OCI-LY7 (cell line): ENCODE data around the gene COX8A. TPM values are rescaled to one million over a fixed set of nuclear protein-coding genes. Genes with fewer than 3 reads are reported as not detected.
"Not testable (repeated sequence)": the region's sequence is repeated elsewhere in the genome, so short reads cannot be mapped to it uniquely, and the experiment has no call there.

Experiments used
- BruUV-seq: library from RNA; stranded (reverse); fragments of 400-500 nt; replicated peaks from 2 replicates; lab custom pipeline; 2021; lab: Mats Ljungman, UMichigan
- CTCF ChIA-PET: fragments of 300-600 bp; sonication (Branson Sonifier 250); formaldehyde crosslinking; loops from one replicate; lab custom pipeline; 2022; ENCODE audit warnings: antibody characterized with exemption; ENCODE audit not compliant: unreplicated experiment; lab: Charles Lee
- POLR2A ChIA-PET: fragments of 300-600 bp; sonication (Branson Sonifier 250); formaldehyde crosslinking; loops from one replicate; lab custom pipeline; 2022; ENCODE audit warnings: antibody characterized with exemption; lab: Charles Lee
- DNase-seq: peaks from one replicate; pipeline ENCODE4 v3.0.0-alpha.2; 2015; ENCODE audit warnings: low spot score
- H2AFZ ChIP-seq: fragments of 200-600 bp; sonication (generic), shearing (Covaris generic); 2 replicates; pipeline ENCODE4 v1.6.1; 2014; ENCODE audit warnings: mild to moderate bottlenecking, antibody characterized with exemption, low read length, moderate library complexity
- H3K27ac ChIP-seq: fragments of 200-600 bp; sonication (generic); 2 replicates; pipeline ENCODE4 v1.5.1; 2014; ENCODE audit warnings: mixed run types, low read depth, mild to moderate bottlenecking, moderate library complexity, low read length, inconsistent platforms; ENCODE audit not compliant: poor library complexity, severe bottlenecking
- H3K36me3 ChIP-seq: fragments of 200-600 bp; sonication (generic); 2 replicates; pipeline ENCODE4 v1.6.1; 2014; ENCODE audit warnings: mild to moderate bottlenecking, antibody characterized with exemption, low read length, moderate library complexity, mixed read lengths; ENCODE audit not compliant: insufficient read depth
- H3K4me1 ChIP-seq: fragments of 200-600 bp; sonication (generic); 2 replicates; pipeline ENCODE4 v1.5.1; 2014; ENCODE audit warnings: mild to moderate bottlenecking, low read length; ENCODE audit not compliant: insufficient read depth, poor library complexity, severe bottlenecking
- H3K4me2 ChIP-seq: fragments of 200-600 bp; sonication (generic); 2 replicates; pipeline ENCODE4 v1.6.1; 2014; ENCODE audit warnings: mild to moderate bottlenecking, low read length
- H3K4me3 ChIP-seq: fragments of 200-600 bp; sonication (generic); 2 replicates; pipeline ENCODE4 v1.5.1; 2014; ENCODE audit warnings: mild to moderate bottlenecking, low read depth, low read length; ENCODE audit not compliant: poor library complexity, severe bottlenecking
- H3K79me2 ChIP-seq: fragments of 200-600 bp; sonication (generic); 2 replicates; pipeline ENCODE4 v1.6.1; 2016; ENCODE audit warnings: low read depth, mild to moderate bottlenecking, low read length, moderate library complexity, mixed read lengths; ENCODE audit not compliant: insufficient read depth
- H3K9me2 ChIP-seq: fragments of 200-600 bp; sonication (generic); 2 replicates; pipeline ENCODE4 v1.6.1; 2016; ENCODE audit warnings: mild to moderate bottlenecking, low read length, mixed read lengths; ENCODE audit not compliant: insufficient read depth
- H3K9me3 ChIP-seq: fragments of 200-600 bp; sonication (generic); 2 replicates; pipeline ENCODE4 v1.6.1; 2014; ENCODE audit warnings: mild to moderate bottlenecking, mixed run types, low read length, mixed read lengths
- H4K20me1 ChIP-seq: fragments of 200-600 bp; sonication (generic); 2 replicates; pipeline ENCODE4 v1.6.1; 2014; ENCODE audit warnings: mild to moderate bottlenecking, antibody characterized with exemption, low read length, moderate library complexity, mixed read lengths; ENCODE audit not compliant: insufficient read depth
- EZH2phosphoT487 ChIP-seq: fragments of 200-600 bp; sonication (generic); IDR thresholded peaks from 2 replicates; pipeline ENCODE4 v1.6.1; 2018; ENCODE audit warnings: low read depth, borderline replicate concordance, mild to moderate bottlenecking, mixed run types, antibody characterized with exemption, low read length, moderate library complexity, mixed read lengths
- intact Hi-C: fragments of 100-400 bp; cut with micrococcal nuclease; formaldehyde crosslinking; loops from one replicate; pipeline ENCODE4 v1.10.0; 2022; ENCODE audit not compliant: unreplicated experiment
- total RNA-seq, 2 experiments: library from RNA; depleted of rRNA in 1 of 2; stranded (reverse); fragments of >200 nt in 1 of 2; shearing (Covaris generic) in 1 of 2; gene quantifications; 2 replicates each; pipeline ENCODE4 v1.2.3, GENCODE V29; 2014 to 2022
- TF ChIP-seq, protein P1 (sequence below): fragments of 200-600 bp; sonication (generic); conservative IDR thresholded peaks from 2 replicates; pipeline ENCODE4 v1.5.1; 2014; ENCODE audit warnings: mild to moderate bottlenecking, antibody characterized with exemption, low read length, moderate library complexity, mixed read lengths

The COX8A gene
- total RNA-seq, 2 experiments from 2014 or later: 373 to 811 TPM

DNA sequence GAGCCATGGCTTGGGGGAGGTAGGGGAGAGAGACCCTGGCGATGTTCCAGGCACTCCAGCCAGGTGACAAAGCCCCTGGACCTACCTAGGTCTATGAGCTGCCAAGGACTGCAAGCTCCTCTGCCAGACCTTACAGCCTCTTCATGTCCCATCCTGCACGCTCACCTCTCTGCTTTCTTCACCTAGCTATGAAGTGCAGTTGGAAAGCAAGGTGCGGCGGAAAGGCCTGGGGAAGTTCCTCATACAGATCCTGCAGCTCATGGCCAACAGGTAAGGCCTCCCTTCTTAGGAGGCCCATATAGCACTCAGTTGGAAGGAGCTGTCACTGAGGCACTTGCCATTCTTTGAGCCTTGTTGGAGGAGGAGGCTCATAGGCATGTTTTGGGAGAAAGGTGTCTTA lies 21.9 kb upstream of the COX8A start:
- no peak for TF ChIP-seq EZH2phosphoT487
- TF ChIP-seq, protein P1, sequence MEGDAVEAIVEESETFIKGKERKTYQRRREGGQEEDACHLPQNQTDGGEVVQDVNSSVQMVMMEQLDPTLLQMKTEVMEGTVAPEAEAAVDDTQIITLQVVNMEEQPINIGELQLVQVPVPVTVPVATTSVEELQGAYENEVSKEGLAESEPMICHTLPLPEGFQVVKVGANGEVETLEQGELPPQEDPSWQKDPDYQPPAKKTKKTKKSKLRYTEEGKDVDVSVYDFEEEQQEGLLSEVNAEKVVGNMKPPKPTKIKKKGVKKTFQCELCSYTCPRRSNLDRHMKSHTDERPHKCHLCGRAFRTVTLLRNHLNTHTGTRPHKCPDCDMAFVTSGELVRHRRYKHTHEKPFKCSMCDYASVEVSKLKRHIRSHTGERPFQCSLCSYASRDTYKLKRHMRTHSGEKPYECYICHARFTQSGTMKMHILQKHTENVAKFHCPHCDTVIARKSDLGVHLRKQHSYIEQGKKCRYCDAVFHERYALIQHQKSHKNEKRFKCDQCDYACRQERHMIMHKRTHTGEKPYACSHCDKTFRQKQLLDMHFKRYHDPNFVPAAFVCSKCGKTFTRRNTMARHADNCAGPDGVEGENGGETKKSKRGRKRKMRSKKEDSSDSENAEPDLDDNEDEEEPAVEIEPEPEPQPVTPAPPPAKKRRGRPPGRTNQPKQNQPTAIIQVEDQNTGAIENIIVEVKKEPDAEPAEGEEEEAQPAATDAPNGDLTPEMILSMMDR: no peak
- POLR2A ChIA-PET: interaction anchor here (1.1 kb wide), 2 partner anchors 10 to 33 kb away, joined by 3 to 4 read pairs; partner anchors contain the start of gene OTUB1
- H3K9me2 ChIP-seq: no peaks in the 10 kb centered on the region
- peaks cover 9% of the 10 kb centered on the region for H3K4me1 ChIP-seq
- no peak for DNase-seq
- no TSS peak for BruUV-seq
- intact Hi-C loops: no loop called here
- H3K36me3 ChIP-seq: peaks cover 73% of the 10 kb centered on the region
- H3K9me3 ChIP-seq: no peaks in the 10 kb centered on the region
- CTCF ChIA-PET: no interaction called here
- no peaks in the 10 kb centered on the region for H4K20me1 ChIP-seq
- H3K79me2 ChIP-seq: no peaks in the 10 kb centered on the region
- no peak overlapping the region for H3K4me3 ChIP-seq
- H2AFZ ChIP-seq: no peak overlapping the region
- H3K4me2 ChIP-seq: no peak overlapping the region
- H3K27ac ChIP-seq: no peak overlapping the region

DNA sequence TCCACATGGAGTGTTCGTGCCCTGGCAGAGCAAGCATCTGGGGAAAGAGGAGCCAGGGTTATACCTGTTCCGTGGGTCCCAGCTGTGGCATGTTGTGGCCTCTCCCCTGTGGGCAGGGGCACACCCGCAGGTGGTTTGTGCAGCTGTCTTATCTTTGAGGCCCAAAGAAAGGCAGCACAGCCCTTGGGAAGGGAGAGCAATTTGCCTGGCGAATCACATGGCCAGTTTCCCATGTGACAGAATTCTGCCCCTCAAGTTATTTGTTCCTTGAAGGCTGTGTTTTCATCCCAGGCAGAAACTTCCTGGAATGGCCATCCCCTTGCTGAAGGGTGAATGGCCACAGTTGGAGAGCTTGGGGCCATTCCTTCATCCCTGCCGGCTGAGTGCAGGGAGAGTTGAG lies 16.4 kb upstream of the COX8A start:
- ChIA-PET POLR2A (no interaction called here), CTCF (no interaction called here)
- BruUV-seq: no TSS peak
- Histone ChIP-seq H2AFZ (no peak overlapping the region), H3K36me3 (peaks cover 35% of the 10 kb centered on the region), H3K9me3 (no peaks in the 10 kb centered on the region), H3K27ac (no peak overlapping the region), H4K20me1 (no peaks in the 10 kb centered on the region), H3K4me1 (no peaks in the 10 kb centered on the region), H3K9me2 (no peaks in the 10 kb centered on the region), H3K4me3 (no peak overlapping the region), H3K4me2 (no peak overlapping the region), H3K79me2 (no peaks in the 10 kb centered on the region)
- intact Hi-C loops: no loop called here
- no peak for DNase-seq
- no peak for TF ChIP-seq EZH2phosphoT487
- TF ChIP-seq, protein P1: no peak

DNA sequence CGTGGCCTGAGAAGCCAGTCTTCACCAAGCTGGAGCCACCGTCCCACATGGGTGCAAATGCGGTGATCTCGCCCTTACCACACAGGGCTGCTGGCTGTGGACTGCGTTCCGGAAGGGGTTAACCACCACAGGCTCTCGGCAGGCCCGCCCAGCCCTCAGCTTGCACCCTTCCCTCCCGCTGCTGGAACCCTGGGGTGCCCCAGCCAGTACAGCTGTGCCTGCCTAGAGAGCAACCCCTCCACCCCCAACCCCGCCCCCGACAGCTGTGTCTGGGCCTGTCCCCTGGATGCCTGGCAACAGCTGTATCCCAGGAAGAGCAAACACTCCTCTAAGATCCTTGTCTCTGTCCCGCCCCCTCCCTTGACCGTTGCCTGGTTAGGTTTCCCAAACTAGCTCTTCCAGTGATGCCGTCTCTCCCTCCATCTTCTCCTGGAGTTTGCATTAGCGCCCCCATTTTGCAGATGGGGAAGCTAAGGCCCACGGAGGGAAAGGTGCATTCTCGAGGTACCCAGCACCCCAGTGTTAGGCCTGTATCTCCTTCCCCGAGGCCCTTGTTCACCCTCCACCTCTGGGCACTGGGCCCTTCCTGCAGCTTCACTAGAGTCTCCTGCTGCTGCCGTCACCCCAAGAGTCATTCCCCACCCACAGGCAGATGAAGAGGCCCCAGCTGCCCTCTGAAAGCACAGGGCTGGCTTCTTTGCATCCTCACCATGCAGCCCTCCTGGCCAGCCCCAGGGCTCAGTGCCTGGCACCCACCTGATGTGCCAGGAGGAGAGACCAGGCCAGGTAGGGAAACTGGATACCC lies 12.6 kb upstream of the COX8A start:
- H2AFZ ChIP-seq: no peak overlapping the region
- H4K20me1 ChIP-seq: no peaks in the 10 kb centered on the region
- H3K9me2 ChIP-seq: no peaks in the 10 kb centered on the region
- intact Hi-C loops: no loop called here
- no peaks in the 10 kb centered on the region for H3K36me3 ChIP-seq
- H3K27ac ChIP-seq: no peak overlapping the region
- no peaks in the 10 kb centered on the region for H3K9me3 ChIP-seq
- BruUV-seq: no TSS peak
- peaks cover 4% of the 10 kb centered on the region for H3K4me1 ChIP-seq
- DNase-seq: no peak
- ChIA-PET POLR2A (interaction anchor here (1.0 to 1.2 kb wide), 2 partner anchors 9 to 253 kb away, joined by 3 to 4 read pairs; no protein-coding TSS in a partner anchor), CTCF (interaction anchor here (0.5 to 0.7 kb wide), 3 partner anchors 79 to 1110 kb away, joined by 3 read pairs; partner anchors contain the start of gene FERMT3)
- H3K4me3 ChIP-seq: no peak overlapping the region
- no peaks in the 10 kb centered on the region for H3K79me2 ChIP-seq
- TF ChIP-seq, protein P1: no peak
- TF ChIP-seq EZH2phosphoT487: no peak
- no peak overlapping the region for H3K4me2 ChIP-seq

DNA sequence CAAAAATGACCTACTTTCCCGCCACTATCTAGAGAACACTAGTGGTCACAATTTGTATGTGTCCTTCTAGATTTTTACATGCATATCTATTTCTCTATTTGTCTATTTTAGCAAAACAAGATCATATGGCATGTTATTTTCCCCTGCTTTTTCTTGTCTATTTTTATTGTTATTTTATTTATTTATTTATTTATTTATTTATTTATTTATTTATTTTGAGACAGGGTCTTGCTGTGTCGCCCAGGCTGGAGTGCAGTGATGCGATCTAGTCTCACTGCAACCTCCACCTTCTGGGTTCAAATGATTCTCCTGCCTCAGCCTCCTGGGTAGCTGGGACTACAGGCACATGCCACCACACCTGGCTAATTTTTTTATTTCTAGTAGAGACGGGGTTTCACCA lies 10.5 kb upstream of the COX8A start:
- H3K4me3 ChIP-seq, CTCF ChIA-PET: not testable (repeated sequence)

More for the DNA sequence above, 10.5 kb upstream of the COX8A start:
- H2AFZ ChIP-seq, H3K9me3 ChIP-seq, H3K4me2 ChIP-seq, BruUV-seq, H3K9me2 ChIP-seq, H3K4me1 ChIP-seq, DNase-seq, intact Hi-C loops, POLR2A ChIA-PET, H3K79me2 ChIP-seq, H3K36me3 ChIP-seq, H4K20me1 ChIP-seq, H3K27ac ChIP-seq: not testable (repeated sequence)
